SH-SY5Y (cell line): ENCODE measurements around the gene ZNF343.

ENCODE experiments used
- GATA2 ChIP-seq: IDR thresholded peaks from 2 replicates; pipeline ENCODE4 v1.6.1; 2011; ENCODE audit warnings: mild to moderate bottlenecking, low read depth, low read length
- GATA3 ChIP-seq: IDR thresholded peaks from 2 replicates; pipeline ENCODE4 v1.6.1; 2011; ENCODE audit warnings: low read depth, mild to moderate bottlenecking, low read length, moderate library complexity

ZNF343 gene

DNA sequence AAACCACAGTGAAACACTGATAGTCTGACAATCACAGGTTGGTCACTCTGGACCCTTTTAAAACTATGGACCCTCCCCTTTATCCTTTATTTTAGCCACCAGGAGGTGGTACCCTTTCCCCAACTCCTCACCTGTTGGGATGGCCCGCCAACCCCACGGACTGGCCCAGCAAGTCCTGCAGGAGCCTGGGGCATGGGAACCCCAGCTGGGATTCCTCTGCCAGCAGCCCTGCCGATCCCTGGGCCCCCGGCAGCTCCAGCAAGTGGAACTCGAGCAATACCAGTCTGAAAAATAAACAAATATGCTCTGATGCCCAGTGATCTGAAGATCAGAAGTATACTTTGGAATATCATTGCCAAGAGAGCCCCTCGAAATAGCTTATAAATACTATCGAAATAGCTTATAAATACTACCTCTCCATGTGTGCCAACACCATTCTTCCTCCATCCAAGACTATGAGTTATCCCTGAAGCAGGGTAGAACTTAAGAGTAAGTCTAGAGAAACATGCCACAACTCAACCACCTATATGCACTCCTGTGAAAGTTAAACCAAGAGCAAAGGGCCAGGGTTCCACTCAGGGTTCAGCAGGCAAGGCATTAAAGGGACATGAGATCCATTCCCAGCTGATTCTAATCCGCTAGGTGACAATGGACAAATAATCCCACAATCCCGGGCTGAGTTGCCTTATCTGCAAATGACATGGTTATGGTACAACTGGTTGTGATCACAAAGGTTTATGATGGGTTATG lies 44.9 kb downstream of the ZNF343 start:
- TF ChIP-seq GATA3 (no peak), GATA2 (no peak)

DNA sequence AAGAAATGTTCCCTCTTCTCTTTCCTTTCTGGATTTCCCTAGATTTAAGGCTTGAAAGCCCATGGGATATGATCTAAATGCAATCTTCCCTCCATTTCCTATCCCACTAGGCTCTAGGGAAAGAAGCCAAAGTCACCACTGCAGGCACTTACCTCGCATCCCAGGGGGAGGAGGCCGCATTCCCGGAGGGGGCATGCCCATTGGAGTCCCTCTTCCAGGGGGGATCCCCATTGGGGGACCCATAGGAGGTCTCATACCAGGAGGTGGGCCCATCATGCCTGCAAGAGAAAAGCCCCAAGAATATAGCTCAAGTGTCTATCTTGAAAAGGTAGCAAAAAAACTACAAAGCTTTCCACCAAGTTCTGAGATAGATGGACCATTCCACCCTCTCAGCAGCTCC lies 46.2 kb downstream of the ZNF343 start:
- TF ChIP-seq GATA3 (no peak), GATA2 (no peak)

DNA sequence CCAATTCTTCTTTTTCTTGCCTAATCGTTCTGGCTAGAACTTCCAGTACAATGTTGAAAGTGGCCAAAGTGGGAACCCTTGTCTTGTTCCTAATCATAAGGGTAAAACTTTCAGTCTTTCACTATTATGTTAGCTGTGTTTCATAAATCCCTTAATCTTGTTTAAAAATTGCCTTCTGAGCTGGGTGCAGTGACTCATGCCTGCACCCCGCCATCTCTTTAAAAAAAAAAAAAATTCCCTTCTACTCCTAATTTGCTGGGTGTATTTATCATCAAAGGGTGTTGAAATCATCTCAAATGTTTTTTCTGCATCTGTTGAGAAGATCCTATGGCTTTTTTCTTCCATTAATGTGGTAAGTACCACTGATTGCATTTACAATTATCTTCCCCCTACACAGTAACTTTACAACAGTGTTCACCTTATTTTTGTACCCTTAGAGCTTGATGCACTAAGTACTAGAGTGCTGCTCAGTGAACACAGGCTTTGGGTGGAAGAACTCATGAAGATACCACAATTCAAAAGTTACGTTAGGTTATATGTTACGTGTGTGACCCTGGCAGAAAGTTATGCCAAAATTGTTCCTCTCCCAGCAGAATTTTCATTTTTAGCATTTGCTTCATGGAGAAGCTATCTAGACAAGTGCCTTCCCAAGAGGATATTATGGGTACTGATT lies 47.8 kb downstream of the ZNF343 start:
- no peak for TF ChIP-seq GATA2

DNA sequence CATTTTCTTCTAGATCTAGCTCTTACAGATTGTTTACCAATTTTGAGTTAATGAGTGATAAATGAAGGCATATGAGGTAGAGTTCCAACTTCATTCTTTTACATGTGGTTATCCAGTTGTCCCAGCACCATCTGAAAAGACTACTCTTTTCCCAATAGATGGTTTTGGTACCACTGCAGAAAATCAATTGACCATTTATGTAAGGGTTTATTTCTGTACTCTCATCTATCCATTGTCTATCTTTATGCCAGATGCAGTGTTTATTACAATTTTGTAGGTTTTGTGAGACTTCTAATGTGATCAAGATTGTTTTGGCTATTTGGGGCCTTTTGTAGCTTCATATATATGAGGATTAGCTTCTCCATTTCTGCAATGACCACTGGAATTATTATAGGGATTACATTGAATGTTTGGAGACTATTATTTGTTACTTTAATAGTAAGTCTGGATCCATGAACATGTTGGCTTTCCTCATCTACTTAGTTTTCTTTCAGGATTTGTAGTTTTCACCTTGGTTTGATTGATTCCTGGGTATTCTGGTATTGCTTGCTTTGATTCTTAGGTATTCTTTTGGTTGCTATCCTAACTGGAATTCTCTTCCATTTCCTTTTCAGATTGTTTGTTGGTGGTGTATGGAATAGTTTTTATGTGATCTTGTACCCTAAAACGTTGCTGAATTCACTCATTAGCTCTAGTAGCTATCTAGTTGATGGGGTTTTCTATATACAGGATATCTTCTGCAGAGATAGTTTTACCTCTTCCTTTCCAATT lies 48.5 kb downstream of the ZNF343 start:
- no peak for TF ChIP-seq GATA3
- no peak for TF ChIP-seq GATA2

DNA sequence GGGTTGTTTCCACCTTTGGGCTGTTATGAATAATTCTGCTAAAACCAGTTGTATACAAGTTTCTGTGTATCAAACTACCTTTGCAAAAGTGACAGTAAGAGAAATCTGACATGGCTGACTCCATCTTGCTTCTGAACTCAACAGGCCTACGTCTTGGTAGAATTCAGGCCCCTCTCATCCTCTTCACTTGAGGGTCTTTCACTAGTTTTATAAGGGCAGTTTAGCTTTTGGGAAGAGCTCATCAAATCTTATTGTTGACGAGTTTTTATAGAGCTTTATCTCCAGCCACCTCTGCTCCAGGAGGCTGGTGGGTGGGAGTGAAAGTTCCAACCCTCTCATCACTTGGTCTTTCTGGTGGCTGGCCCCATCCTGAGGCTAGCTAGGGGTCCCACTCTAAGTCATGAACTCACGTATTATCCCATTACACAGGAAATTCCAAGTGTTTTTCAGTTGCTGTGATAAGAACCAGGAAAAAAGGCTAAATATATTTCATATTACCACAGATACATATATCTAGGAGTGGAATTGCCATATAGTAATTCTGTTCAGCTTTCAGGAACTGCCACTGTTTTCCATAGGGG lies 49.7 kb downstream of the ZNF343 start:
- no peak for TF ChIP-seq GATA2
- TF ChIP-seq GATA3: no peak

DNA sequence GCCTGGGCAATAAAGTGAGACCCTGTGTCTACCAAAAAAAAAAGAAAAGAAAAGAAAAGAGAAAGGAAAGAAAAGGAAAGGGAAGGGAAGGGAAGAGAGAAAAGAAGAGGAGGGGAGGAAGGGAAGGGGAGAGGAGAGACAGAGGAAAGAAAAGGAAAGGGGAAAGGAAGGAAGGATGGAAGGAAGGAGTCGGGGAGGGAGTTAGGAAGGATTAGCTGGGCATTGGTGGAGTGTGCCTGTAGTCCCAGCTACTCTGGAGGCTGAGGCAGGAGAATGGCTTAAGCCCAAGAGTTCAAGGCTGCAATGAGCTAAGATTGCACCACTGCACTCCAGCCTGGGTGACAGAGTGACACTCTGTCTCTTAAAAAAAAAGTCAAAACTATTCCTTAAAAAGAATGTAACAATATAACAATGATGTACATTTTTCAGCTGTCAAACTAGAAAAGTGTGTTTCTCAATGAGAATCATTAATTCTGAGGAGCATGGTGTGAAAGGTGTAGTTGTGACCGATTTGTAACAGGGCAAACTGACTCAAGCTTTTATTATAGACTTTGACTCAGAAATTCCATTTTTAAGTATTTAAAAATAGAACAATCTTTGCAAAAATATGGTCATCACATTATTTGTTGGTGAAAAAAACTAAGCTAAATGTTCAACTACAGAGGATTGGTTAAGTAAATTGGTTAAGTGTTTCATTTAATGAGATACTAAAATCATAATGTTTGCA lies 52.8 kb downstream of the ZNF343 start:
- TF ChIP-seq GATA3 (no peak), GATA2 (no peak)

DNA sequence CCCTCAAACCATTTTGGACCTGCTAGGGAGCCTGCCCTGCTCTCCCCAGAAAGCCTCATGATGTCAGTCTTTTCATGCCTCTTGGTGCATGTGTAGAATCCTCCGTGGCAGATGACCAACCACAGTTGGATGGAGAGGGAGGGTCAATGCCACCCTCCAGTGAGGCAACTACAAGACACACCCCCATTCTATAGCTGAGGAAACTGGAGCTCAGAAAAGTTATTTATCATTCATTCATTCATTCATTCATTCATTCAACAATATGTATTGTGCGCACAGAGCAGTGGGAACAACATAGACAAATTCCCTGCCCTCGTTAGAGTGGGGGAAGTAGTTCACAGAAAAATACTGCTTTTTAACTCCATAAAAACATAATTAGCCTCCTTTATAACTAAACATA lies 54.9 kb downstream of the ZNF343 start:
- TF ChIP-seq GATA3 (no peak), GATA2 (no peak)

DNA sequence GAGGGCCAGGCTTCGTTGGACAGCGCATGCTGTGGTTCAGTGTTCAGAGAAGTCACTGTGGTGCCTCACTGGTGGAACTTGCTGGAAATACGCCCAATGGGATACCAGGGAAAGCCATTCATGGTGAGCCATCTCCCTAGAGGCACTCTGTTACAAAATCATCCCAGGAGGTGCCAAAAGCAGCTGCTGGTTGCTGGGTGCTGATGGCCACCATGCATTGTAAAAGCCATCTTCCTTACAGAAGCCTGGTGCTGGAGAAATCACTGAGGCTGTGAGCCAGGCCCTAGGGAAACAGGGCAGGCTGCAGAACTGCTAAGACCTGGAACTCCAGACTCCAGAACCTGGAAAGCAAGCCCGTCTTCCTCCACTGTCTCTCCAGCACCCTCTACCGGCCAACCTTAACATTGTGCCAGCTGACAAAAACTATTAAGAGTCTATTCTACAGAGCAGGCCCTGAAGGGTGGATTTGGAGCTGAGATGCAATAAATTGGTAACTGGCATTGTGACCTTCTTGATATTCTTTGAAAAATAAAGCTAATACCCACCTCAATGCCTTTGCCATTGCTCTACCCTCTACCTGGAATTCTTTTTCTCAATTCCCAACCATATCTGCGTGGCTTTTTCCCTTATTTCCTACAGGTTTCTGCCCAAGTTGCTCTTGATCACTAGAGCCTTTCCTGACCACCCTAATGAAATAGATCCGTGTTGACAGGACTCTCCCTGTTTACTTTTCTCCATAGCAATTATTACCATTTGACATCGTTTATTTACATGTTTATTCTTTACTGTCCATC lies 56.6 kb downstream of the ZNF343 start:
- TF ChIP-seq GATA2 (no peak), GATA3 (no peak)

DNA sequence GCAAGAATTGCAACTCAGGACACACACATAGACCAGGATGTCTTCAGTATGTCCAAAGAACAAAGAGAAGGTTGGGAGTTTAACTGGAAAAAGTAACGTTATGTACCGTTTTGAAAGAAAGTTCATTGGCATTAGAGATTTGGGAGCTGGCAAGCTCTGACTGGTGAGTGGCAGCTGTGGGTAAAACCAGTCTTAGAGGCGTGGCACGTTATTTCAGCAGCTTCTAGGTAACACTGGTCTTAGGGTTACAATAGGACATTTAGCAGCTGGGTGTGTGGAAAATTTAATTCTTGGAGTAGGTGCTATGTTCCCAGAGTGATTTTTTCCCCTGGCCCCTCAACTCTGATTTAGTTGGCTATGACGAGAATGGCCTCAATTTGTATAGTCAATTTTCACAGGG lies 57.3 kb downstream of the ZNF343 start:
- TF ChIP-seq GATA3 (no peak), GATA2 (no peak)

DNA sequence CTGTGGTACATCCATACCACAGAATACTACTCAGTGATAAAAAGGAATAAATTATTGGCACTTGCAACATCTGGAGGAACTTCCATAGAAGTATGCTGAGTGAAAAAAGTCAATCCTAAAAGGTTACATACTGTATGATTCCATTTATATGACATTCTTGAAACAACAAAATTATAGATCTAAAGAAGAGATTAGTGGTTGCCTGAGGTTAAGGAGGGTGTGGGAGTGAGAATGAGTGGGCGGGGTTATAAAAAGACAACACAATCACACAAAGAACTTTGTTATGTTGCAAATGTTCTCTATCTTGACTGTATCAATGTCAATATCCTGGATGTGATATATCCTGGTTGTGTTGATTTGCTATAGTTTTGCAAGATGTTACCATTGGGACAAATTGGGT lies 59.3 kb downstream of the ZNF343 start:
- TF ChIP-seq GATA3 (no peak), GATA2 (no peak)

DNA sequence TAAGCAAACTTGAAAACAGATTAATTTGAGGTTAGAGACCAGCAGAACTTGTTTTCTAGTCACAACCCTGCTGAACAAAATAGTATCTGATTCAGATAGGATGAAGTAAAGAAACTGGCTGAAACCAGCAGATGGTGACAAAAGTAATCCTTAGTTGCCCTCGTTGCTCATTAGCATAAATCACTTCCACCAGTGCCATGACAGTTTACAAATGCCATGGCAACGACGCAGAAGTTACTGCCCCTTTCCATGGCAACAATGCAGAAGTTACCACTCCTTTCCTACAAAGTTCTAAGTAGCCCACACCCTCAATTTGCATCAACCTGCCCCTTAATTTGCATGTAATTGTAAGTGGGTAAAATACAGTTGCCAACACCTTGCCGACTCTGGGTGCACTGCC lies 61.9 kb downstream of the ZNF343 start:
- TF ChIP-seq GATA3 (no peak), GATA2 (no peak)
